Activated CD4-positive, alpha-beta T cell treated with anti-CD3 and anti-CD28 coated beads, Interleukin-2, Interleukin-4, amounts not matched to agents 100 ng/mL and 50 ng/mL, durations not matched to agents 16 hours and 8 hours (primary cell): ENCODE results near the gene NMUR1.

ENCODE experiments used
- DNase-seq: peaks from one replicate; pipeline ENCODE4 v3.0.0-alpha.2; 2020; ENCODE audit warnings: low spot score

Gene NMUR1

DNA sequence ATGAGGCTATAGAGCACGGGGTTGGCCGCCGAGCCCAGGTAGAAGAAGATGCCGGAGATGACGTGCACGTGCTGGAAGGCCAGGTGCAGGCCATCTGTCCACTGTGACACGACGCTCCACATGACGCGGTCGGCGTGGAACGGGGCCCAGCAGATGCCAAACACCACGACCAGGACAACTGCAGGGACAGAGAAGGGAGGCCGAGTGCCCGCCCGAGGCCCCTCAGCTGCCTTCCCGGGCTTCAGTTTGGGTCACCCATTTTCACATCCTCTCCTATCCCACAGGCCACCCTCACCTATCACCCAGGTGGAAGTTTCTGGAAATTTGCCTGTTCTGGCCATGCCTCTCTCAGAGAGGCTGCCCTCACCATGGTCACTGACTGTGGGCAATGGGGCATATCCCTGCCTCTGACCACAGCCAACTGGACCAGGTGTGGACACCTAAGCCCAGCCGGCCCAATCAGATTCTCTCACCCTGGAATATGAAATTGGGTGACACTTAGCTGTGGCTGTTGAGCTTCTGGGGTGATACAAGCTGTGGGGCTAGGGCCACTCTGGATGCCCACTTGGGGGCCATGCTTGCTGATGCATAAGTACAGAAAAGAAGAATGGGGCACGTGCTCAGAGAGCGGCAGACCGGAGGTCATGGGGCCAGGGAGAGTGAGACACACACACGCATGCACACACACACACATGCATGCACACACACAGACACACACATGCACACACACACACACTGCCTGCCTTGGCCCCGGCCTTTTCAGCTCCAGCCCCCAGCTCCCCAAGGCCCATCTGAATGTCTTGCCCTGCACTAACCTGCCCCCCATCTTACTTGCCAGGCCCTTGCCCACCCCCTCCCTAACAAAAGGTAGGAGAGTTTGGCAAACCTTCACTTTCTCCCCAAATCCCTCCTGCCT, 4.7 kb downstream of the NMUR1 start:
- DNase-seq, result no peak

DNA sequence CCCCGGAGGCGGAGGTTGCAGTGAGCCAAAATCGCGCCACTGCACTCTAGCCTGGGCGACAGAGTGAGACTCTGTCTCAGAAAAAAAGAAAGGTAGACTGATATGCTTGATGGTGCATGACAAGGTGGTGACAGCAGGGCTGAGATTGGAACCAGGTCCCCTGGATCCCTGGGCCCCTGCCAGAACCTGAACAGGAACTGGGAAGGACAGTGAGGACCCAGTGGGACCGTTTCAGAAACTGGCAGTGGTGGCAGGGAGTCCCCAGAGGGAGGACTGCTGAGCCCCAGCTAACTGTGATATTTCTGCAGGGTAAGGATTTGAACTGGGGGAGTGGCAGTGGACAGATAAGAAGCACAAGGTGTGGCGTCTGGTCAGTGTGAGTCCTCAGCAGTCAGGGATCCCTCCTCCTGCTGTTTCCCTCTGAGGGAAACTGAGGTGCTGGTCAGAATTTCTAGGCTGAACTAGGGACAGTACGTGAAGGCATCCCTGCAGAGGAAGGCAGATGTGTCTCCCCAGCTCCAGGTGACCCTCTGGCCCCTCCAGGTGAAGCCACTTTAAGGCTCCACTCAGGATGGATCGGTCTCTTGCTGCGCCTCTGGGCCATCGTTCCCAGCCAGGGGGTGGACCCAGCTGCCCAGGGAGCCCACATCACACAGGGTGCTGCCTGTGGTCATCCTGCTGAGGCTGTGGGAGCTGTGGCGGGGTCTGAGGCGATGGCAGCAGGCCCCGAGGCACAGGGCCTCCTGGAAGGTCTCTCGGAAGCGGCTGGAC, 5.6 kb downstream of the NMUR1 start:
- DNase-seq, result no peak

DNA sequence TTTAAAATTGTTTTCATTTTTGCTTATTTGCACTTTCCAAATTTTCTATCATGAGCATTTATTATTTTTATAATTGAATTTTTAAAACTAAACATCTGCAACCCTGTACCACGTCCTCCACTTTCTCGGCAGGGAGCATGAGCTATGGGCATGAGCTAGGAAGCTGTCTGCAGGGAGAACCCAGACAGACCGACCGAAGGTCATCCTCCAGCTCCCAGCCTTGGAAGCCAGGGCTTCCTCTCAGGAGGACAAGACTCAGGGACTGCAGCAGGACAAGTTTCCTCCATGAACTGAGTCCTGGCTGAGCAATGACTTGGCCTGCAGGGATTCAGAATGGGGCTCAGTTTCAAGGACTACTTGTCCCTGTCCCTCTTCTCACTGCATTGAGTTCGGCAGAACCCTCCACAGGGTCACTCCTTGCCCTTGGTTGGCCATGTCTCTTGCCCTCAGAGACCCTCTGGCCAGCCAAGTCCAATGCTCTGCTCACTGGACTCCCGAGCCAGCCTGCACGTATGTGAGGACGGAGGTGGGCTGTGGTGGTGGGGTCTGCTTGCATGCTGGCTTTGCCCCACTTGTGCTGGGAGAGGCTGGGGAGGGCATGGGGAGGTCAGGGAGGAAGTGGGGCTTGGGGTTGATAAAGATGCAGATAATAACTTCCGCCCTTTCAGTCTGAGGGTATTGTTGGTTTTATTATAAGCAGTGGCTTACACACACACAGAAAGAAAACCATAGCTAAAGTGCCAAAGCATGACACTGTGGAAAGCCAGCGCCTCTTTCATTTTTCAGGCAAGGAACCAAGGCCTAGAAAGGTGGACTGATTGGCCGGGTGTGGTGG, 6.6 kb downstream of the NMUR1 start:
- DNase-seq, result peak; percentile 11

DNA sequence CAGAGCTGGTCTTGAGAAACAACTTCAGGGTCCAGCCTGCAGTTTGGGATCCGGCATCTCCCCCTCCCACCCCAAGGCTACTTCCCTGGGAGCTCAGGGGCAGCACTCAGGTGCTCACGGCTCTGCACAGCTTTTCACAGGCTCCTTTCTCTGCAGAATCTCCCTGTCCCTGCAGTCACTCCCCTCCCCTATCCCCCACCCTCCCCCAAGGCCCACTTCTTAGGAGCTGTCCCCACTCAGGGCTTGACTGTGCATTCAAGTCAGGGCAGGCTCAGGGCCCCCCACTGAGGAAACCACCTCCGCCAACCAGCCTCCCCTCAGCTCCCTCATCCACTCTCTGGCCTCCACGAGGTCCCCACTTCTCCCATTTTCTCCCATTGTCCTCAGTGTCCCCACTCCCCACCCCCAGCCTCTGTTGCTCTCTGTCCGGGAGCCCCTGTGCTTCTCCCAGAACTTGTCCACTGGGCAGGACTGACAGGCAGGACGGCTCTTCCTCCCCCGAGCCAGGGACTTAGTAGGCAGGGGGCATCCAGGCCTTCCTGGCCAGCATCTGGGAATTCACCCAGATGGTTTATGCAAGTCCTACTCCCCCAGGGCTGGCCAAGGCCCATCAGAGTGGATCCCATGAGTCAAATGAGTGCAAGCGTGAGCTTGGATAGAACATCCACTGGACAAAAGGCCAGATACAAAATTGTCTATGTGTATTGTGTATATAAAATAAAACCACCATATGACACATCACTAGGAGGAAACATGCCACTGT, 7.6 kb downstream of the NMUR1 start:
- DNase-seq, result no peak

DNA sequence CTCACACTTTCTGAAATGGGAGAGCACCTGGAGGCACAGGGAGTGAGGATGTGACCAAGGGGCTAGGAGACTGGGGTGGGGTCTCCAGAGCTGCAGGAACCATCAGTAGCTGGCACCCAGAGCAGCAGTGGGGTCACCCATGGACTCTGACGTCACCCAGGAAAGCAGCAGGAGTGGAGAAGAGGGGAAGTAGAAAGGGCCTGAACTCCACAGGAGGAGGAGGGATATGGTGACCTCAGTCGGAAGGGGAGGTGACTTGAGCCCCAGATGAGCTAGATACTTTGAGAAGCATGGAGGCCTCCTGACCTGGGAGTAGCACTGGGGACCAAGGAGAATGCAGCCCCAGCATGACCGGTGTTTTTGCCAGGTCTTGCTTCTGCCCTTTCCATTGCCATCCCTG, 8.8 kb downstream of the NMUR1 start:
- DNase-seq, result no peak

DNA sequence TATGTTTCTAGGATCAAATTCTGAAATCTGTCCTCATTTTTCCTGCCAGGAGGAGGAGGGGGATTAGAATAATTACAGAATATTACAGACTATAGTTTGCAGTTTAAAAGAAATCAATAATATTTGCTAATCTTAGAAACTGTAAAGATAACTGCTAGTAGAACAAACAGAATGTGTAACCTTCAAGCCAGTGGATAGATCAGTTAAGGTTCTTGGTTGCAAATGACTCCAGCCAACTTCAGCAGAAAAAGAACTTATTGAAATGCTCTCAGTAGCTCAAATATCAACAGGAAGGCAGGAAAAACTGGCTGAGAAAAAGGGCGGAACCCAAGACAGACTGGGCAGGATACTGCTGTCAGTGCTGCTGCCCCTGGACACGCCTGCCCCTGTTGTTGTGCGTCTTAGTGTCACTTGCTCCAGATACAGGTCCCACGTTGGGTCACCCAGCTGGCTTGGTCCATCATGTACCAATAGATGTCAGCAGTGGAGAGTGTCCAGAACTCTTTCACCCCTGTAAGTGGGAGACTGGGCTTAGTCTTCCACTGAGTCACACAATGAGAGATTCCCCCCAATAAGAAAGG, 10.2 kb downstream of the NMUR1 start:
- no peak for DNase-seq

DNA sequence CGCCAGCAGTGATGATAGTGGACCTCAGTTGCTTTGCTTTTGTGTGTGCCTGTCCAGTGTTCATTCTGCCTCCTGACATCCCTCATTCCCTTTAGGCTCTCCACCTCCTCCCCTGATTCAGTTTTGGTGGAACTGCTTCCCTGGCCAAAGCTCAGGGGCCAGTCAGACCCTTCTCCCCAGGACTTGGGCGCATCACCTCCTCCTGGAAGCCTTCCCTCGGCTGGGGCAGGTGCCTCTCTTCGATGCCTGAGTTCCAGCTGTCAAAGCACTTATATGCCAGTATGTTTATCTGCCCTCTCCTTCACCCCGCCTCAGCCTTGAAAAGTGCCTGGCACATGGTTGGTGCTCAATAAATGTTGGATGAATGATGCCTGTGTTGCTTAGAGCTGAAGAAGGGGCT, 11.5 kb downstream of the NMUR1 start:
- no peak for DNase-seq

DNA sequence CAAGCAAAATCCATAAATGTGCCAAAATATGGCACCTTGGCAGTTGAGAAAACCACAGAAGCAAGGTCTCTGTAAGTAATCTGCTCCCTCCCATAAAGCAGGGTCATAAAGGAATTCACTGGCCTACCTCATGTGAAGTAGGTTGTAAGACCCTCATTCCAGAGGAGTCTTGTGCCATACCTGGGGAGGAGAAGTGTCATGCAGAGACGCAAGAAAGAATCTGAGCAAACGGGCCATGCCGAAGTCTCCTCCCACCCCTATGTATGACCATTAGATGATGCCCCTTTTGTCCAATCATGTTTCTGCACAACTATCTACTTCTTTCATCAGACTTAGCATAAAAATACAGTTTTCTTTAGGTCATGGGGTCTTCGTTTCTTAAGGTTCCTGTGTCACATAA, 14.6 kb downstream of the NMUR1 start:
- no peak for DNase-seq

DNA sequence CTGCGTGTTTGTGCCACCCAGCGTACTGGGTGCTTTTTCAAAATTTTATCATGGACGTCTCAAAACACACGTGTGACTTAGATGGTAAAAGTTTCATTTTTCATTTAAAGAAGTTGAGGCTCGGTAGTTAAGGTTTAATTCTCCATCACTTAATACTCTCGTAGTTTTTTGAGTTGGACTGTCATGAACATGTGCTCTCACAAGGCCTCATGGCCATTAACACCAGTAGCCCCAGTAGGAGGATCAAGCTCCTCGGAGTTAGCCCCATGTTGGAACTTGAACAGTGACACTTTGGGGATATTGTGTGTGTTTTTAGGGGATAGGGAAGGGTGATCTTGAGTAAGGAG, 15.3 kb downstream of the NMUR1 start:
- no peak for DNase-seq

DNA sequence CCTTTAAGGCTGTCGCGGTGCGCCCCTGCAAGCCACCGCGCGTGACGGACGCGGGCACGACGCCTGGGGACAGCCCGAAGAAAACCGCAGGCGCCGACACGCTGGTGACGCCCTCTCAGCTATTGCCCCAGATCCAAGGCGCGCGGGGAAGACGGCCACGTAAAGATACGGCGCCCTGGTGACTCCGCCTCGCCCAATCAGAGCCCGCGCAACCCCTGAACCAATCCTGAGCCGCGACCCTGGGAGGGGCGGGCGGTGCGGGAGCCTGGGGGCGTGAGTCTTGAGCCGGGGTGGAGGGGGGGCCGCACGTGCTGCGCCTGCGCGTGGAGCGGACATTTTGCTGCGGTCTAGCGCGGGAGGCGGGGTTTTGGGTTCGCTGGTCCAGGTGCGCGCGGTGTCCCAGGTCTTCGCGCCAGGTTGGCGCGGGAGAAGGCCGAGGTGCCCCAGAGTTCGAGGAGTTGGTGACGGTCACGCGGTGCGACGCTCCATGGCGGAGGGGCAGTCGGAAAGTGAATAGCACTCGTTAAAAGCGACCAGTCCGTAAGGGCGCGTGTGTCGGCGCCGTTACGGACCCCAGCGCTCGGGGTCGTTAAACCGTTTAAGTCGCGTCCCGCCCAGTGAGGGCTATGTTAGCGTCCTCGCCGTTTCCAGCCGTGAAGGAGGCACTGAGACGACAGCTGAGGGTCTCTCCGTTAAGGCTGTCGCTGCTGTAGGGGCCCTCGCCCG, 15.9 kb downstream of the NMUR1 start:
- peak; percentile 99 for DNase-seq

DNA sequence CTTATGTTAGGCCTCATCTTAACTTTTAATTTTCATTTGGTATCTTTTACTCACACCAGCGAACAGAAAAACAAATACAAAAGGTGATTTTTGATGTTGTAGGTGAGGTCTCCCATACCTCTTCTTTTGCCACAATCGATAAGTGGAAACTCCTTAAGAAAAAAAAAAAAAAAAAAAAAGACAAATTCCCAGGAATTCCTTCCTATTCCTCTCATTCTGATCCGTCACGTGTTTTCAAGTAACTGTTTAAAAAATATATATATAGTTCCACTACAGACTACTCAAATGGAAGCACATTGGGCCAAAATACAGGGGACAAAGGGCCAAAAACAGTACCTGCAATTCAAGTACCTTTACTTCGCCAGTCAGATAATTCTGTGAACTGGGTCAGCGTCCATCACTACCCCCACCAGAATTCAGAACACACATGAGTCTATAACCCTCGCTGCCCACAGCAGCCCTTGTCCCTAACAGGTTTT, 16.5 kb downstream of the NMUR1 start:
- no peak for DNase-seq

DNA sequence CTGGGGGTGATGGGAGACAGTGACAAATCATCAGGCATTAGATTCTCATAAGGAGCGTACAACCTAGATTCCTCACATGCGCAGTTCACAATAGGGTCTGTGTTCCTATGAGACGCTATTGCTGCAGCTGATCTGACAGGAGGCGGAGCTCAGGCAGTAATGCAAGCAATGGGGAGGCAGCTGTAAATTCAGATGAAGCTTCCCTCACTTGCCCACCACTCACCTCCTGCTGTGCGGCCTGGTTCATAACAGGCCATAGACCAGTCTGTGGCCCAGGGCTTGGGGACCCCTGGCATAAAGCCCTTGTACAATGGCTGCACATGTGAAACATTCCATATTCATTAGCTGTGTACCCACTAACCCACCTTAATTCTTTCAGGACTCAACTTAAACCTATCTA, 18.0 kb downstream of the NMUR1 start:
- no peak for DNase-seq

DNA sequence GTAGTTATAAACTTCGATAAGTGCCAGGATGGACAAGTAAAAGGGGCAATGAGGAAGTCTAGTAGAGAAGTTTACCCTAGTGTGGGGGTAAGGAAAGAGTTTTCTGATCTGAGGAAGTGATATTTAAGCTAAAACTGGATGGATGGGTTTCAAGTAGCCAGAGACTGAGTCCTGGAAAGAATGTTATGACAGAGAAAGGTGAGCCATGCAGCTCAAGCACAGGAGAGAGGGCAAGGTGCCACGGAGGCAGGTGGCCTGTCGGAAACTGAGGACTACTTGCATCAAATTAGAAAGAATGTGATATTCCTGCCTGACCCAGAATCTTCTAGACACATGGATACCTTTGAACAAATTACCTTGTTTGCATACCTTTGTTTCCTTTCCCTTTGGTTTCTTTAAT, 26.5 kb downstream of the NMUR1 start:
- DNase-seq, result no peak

DNA sequence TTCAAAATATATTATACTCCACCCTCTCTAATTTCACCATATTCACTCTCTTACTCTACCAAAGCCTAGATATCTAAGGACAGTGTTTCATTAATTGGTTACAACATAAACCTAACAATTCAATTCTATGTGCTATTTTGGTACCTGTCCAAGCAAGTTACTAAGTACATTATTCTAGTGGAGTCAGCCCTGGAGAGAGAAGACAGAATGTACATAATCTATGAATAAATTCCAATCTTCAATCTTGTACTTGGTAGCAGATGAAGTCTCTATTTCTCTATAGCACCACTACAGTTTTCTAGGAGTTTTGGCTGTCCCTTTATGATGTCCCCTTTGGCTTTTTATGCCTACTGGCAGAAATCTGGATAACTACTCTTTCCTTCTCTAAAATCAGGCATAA, 27.6 kb downstream of the NMUR1 start:
- DNase-seq, result no peak

DNA sequence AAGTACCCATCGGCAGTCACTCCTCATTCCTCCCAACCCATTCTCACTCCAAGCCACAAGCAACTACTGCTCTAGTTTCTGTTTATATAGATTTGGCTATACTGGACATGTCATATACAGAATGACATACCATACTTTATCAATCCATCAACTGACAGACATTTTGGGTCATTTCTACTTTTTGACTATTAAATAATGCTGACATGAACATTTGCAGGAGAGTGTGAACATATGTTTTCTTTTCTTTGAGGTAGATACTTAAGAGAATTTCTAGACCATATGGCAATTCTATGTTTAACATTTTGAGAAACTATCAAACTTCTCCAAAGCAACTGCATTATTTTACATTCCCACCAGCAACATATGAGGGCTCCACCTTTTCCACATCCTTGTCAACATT, 32.6 kb downstream of the NMUR1 start:
- no peak for DNase-seq

DNA sequence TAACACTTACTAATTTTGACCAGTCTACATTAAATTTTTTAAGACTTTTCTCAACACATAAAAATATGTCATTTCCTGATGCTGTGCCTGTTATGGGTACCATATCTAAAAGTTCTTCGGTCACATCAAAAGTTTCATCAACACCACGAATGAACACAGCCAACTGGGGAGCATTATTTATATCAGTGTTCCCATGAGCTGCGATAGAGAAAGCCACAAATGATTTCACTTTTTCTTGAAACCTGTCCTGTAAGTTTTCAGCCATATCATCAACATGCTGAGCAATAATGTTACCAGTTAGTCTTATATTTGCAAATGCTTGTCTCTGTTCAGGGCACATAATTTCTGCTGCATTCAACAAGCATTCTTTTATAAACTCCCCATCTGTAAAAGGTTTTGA, 35.6 kb downstream of the NMUR1 start:
- peak; percentile 6 for DNase-seq

DNA sequence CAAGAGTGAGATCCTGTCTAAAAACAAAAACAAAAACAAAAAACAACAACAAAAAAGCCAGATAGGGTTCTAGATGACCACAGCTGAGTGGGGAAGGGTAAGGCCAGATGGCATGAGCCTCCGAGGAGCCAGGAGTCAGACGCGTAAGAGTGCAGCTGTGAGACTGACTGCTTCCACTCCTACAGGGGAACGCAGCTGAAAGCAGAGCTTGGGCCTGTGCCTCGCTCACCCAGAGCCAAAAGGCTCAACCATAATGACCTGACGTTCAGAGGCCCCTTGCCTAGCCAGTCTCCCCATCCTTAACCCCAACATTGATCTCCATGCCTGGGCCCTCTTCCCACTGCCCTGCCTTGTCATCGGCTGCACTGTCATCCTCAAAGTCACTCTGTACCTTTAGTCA, 39.4 kb downstream of the NMUR1 start:
- DNase-seq, result no peak

DNA sequence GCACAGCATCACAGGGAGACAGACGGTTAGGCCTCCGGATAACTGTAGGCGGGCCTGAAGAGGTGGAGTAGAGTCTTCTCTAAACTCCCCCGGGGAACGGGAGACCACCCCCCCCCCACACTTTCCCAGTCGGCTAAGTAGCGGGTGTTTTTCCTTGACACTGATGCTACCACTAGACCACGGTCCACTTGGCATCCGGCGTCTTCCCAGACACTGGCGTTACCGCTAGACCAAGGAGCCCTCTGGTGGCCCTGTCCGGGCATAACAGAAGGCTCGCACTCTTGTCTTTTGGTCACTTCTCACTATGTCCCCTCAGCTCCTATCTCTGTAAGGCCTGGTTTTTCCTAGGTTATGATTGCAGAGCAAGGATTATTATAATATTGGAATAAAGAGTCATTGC, 40.3 kb downstream of the NMUR1 start:
- peak; percentile 29 for DNase-seq

DNA sequence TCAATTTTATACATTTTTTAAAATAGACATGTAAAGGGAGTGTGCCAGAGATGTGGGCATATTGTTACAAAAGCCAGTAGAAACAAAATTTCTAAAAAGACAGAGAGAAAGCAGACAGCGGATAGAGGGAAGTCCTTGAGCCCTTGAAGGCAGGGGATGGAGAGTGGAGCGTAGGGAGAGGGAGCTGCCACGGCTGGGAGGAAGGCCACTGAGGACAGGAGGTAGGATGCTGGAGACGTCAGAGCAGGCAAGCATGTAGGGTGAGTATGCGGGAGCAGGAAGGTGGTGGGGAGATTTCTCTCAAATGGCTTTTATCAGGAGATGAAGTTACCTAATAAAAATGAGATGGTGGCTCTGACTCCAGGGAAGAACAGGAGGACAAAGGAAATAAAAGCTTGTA, 41.9 kb downstream of the NMUR1 start:
- DNase-seq, result no peak

DNA sequence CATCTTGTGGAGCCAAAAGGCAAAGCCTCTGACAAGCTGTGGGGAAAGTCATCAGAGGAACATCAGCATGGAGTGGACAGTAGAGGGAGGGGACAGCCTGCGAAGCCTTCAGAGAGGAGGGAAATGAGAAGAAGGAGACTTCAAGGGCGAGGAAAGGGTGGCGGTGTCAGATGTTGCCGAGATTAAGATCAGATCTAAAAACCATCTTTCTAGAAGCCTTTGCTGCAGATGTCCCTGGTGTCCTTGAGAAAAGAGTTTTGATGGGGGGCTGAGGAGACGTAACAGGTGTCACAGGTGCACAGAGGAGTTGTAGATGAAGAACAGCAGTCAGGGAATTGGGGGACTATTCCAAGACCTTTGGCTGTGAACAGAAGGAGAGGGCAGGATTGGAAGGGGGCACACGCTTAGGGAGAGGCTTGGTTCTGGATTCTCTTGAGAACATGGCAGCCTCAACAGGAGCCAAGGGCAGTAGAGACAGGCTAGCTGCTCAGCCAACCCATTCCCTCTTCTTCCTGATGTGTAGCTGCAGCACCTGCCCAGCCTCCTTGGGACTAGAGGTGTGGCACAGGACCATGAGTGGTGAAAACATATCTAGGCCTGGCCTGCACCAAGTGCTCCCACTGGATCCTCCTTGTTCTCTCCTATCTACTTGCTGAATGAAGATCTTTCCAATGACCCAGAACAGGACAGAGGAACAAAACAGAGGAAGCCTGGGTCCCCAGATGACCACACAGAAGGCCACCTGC, 43.2 kb downstream of the NMUR1 start:
- no peak for DNase-seq
